IPS DF 19.7 (cell line): ENCODE results near the gene DISP3.

Experiments used
- DNase-seq: peaks from one replicate; pipeline ENCODE4 v3.0.0-alpha.2; 2013; ENCODE audit warnings: low read depth, low spot score

DISP3 gene

DNA sequence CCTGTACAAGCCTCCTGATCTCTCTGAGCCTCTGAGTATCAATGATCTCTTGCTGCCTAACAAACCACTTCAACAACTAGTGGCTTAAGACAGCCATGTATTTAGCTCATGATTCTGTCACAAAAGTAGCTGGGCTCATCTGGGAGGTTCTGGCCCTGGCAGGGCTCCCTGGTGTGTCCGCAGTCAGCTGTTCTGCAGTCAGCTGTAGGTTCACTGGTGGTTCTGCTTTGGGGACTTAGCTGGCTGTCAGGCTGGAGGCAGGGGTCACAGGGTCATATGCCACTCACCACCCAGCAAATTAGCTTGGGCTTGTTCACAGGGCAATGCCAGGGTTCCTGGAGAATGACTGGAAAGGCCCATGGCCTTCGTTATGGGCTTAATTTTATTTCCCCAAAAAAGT, 64.8 kb downstream of the DISP3 start:
- DNase-seq, result no peak

GRCh38 chr1:11546456-11546855, 67.5 kb downstream of the DISP3 start:
- no peak for DNase-seq

- DNase-seq, result peak; percentile 61
Measured at GRCh38 chr1:11550664-11551283, 71.8 kb downstream of the DISP3 start.

DNA sequence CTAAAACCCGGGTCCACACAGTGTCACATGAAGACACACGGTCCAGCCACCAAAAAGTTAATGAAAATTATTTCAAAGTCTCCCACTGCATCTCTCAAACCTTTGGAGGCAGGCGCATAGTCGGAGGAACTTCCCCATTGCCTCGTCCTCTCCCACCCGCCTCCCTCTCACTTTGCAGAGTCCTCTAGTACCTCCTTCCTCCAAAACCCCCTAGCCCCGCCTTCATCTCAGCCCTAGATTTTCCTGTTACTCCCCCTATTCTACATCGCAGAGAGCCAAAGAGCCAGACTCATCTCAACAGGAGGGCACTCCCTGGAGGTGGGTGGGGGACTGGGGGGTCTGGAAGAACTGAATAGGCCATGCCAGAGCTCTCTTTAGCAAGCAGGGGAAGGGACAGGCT, 79.3 kb downstream of the DISP3 start:
- no peak for DNase-seq

GRCh38 chr1:11558871-11559590, 80.1 kb downstream of the DISP3 start:
- no peak for DNase-seq

GRCh38 chr1:11559591-11559970, 80.6 kb downstream of the DISP3 start:
- no peak for DNase-seq

GRCh38 chr1:11560061-11560460, 81.1 kb downstream of the DISP3 start:
- no peak for DNase-seq

GRCh38 chr1:11561740-11562139, 82.8 kb downstream of the DISP3 start:
- no peak for DNase-seq

- no peak for DNase-seq
Measured at GRCh38 chr1:11562664-11563063, 83.7 kb downstream of the DISP3 start.

DNA sequence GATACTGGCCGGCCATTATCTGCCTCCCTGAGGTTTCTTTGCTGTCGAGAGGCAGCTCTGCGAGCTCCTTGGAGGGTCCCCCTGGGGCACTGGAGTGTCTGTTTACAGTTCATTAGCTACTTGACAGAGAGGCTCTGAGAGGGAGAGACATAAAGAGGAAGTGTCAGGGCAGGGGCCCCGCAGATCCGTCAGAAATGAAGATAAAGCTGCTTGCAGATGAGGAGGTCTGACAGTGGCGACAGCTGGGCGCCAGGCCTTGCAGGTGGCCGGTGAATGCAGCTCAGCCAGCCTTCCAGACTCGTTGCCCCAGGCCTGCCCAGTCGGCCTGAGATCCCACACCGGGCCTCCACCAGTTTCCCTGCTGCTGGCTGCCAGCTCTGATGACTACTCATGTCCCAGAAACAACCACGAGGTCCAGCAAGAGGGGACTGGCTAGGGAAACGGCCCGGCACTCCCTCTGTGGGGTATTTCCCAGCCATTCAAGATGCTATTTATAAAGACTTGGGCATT, 84.7 kb downstream of the DISP3 start:
- no peak for DNase-seq

- DNase-seq, result no peak
Measured at GRCh38 chr1:11564237-11564636, 85.3 kb downstream of the DISP3 start.

DNA sequence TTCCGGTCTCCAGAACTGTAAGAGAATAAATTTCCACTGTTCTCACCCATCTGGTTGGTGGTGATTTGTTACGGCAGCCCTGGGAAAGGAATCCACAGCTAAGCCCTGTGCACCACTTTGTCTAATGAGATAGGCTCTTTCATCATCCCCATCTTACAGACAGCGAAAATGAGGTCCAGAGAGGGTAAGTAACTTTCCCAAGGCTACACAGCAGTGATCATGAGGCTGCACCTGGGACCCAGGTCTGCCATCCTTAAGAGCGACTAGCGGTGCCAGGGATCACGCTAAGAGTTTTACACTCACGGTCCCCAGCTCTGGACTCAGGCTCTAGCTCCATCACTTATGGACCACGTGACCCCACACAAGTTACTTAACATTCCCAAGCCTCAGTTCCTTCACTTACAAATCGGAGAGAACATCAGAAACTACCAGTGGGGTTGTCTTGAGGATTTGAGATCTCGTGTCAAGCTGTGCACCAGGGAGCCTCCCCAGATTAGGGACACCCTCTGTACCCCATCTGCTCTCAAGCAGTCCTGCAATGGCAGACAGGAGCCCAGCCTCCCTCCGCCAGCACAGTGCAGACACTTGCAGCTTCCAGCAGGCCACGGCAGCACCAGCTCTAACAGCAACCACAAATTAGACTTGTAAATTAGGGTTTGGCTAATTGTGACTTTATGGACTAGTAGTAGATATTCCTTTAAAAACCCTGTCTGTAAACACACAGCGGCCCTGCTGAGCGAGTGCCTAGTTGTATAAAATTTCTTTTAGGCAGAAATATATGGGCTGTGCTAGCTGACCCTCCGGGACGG, 87.3 kb downstream of the DISP3 start:
- DNase-seq, result no peak

DNA sequence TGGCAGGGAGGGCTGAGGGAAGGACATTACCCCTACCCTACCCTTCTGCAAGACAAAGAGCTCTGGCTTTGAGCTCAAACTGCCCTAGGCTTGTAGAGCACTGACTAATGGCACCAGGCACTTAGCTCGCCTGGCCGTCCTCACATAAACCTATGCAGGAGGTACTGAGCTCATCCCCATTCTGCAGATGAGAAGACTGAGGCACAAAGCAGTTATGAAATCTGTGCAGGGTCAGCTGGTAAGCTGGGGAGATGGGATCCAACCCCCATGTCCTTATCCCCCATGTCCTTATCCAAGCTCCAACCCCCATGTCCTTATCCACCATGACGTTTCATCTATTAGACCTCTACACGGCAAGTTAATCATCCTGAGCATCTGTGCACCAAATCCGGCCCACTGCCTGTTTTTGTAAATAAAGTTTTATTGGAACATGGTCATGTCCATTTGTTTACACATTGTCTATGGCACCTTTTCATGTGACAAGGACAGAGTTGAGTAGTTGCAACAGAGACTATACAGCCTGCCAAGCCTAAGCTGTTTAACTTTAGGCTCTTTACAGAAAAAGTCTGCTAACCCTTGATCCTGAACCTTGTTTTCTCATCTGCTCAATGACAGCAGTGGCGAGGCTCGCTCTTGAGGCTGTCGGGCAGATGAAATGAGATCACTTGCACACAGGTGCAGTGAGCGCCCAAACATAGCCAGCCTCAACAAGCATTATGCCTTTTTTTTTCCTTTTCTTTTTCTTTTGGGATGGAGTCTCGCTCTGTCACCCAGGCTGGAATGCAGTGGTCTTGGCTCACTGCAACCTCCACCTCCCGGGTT, 88.5 kb downstream of the DISP3 start:
- DNase-seq, result no peak

GRCh38 chr1:11568687-11569086, 89.7 kb downstream of the DISP3 start:
- no peak for DNase-seq

DNA sequence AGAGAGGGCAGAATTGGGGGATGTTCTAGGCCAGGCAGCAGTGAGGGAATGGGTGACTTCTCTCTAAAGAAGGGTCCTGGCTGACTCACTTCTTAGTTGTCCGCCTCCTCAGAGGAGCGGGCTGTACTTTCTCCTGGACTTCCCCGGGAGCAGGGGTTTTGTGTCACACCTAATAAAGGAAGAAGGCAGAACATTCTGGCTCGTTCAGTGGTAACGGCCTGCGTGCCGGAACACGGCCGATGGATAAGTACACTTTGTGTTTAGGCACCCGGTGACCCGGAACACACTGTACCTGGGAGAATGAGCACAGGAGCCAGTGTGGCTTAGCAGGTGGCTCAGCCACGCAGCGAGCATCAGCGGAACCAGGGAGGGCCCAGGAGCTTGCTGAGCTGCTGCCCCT, 90.6 kb downstream of the DISP3 start:
- DNase-seq, result no peak

DNA sequence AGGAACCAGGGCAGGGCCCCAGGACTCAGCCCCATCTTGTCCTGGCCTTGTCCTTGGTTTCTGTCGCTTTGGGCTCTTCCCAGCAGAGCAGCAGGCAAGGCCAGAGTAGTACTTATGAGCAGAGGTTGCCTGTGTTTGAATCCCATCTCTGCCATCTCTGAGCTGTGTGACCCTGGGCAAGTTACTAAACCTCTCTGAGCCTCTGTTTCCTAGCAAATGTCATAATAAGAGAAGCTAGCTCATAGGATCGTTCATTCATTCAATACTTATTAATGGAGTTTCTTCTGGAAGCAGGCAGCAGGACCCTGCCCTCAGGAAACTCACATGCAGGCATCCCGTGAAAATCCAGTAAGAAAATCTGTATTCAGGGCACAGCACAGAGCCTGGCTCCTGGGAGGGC, 91.0 kb downstream of the DISP3 start:
- DNase-seq, result no peak

- DNase-seq, result no peak
Measured at GRCh38 chr1:11570821-11571380, 91.9 kb downstream of the DISP3 start.

- no peak for DNase-seq
Measured at GRCh38 chr1:11571906-11572616, 93.1 kb downstream of the DISP3 start.

GRCh38 chr1:11573116-11573692, 94.2 kb downstream of the DISP3 start:
- DNase-seq, result no peak

DNA sequence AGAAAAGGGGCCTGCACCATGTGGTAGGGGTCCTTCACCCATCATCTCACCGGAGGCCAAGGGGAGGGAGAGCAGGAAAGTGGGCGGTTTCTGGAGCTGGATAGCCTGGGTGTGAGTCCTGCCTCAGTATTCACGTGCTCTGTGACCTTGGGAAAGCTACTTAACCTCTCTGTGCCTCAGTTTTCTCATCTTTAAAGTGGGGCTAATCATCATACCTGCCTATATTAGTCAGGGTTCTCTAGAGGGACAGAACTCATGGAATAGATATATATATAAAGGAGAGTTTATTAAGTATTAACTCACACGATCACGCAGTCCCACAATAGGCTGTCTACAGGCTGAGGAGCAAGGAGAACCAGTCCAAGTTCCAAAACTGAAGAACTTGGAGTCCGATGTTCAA, 96.6 kb downstream of the DISP3 start:
- DNase-seq, result no peak
